Liver (tissue), 9 donors: ENCODE results near the gene ULK2. TPM values are rescaled to one million over a fixed set of nuclear protein-coding genes. Genes with fewer than 3 reads are reported as not detected.

Experiments used
- DNase-seq: peaks from one replicate; pipeline ENCODE4 v3.0.0-alpha.2; 2017; ENCODE audit warnings: low spot score
- H3K27ac ChIP-seq, 2 donors: one replicate each; pipeline ENCODE4 v1.7.0; 2013; ENCODE audit warnings: inconsistent platforms in 2 of 2, low read length in 2 of 2, control low read depth in 1 of 2, low read depth in 1 of 2, mild to moderate bottlenecking in 1 of 2
- H3K27me3 ChIP-seq, 4 donors: one replicate each; pipeline versions ENCODE4 v1.6.1 to v1.7.0; 2013; ENCODE audit warnings: low read length in 3 of 4, inconsistent platforms in 1 of 4, mild to moderate bottlenecking in 1 of 4, moderate library complexity in 1 of 4; ENCODE audit not compliant: control insufficient read depth in 4 of 4, insufficient read depth in 4 of 4
- H3K36me3 ChIP-seq, 4 donors: one replicate each; pipeline versions ENCODE4 v1.6.1 to v1.7.0; 2013; ENCODE audit warnings: low read length in 3 of 4, mild to moderate bottlenecking in 3 of 4, low read depth in 1 of 4, moderate library complexity in 1 of 4; ENCODE audit not compliant: control insufficient read depth in 4 of 4, insufficient read depth in 3 of 4
- H3K4me1 ChIP-seq, 4 donors: one replicate each; pipeline versions ENCODE4 v1.6.1 to v1.7.0; 2013; ENCODE audit warnings: low read length in 3 of 4, mild to moderate bottlenecking in 3 of 4, moderate library complexity in 1 of 4; ENCODE audit not compliant: control insufficient read depth in 4 of 4, insufficient read depth in 4 of 4
- H3K4me3 ChIP-seq, 3 donors: one replicate each; pipeline versions ENCODE4 v1.6.1 to v1.7.0; 2013; ENCODE audit warnings: low read length in 3 of 3, control low read depth in 1 of 3, low read depth in 1 of 3, mild to moderate bottlenecking in 1 of 3
- H3K9ac ChIP-seq, 2 donors: one replicate each; pipeline ENCODE4 v1.7.0; 2013; ENCODE audit warnings: low read length in 2 of 2, mild to moderate bottlenecking in 2 of 2, moderate library complexity in 2 of 2, control low read depth in 1 of 2, low read depth in 1 of 2
- H3K9me3 ChIP-seq, 4 donors: one replicate each; pipeline versions ENCODE4 v1.6.1 to v1.7.0; 2013; ENCODE audit warnings: low read length in 3 of 4; ENCODE audit not compliant: control insufficient read depth in 4 of 4
- CTCF ChIP-seq: fragments of 150-350 bp; IDR thresholded peaks from 2 replicates; pipeline ENCODE4 v1.5.1; 2017; ENCODE audit warnings: improper control_type of control experiment, low read depth, low read length; ENCODE audit not compliant: missing input control
- FOXA1 ChIP-seq: IDR thresholded peaks from 2 replicates; pipeline ENCODE4 v1.6.1; 2016; ENCODE audit warnings: antibody characterized with exemption
- FOXA2 ChIP-seq: IDR thresholded peaks from 2 replicates; pipeline ENCODE4 v1.6.1; 2016; ENCODE audit warnings: antibody characterized with exemption
- HNF4G ChIP-seq: IDR thresholded peaks from 2 replicates; pipeline ENCODE4 v1.6.1; 2016; ENCODE audit warnings: antibody characterized with exemption
- JUND ChIP-seq, 2 donors: IDR thresholded peaks; 2 replicates each; pipeline ENCODE4 v1.6.1; 2016; ENCODE audit warnings: antibody characterized with exemption in 2 of 2
- MAX ChIP-seq: IDR thresholded peaks from 2 replicates; pipeline ENCODE4 v1.6.1; 2016; ENCODE audit warnings: antibody characterized with exemption
- REST ChIP-seq: IDR thresholded peaks from 2 replicates; pipeline ENCODE4 v1.6.1; 2016; ENCODE audit warnings: antibody characterized with exemption, mild to moderate bottlenecking
- RXRA ChIP-seq, 2 donors: IDR thresholded peaks; 2 replicates each; pipeline ENCODE4 v1.6.1; 2017 to 2018; ENCODE audit warnings: antibody characterized with exemption in 2 of 2, mild to moderate bottlenecking in 1 of 2
- SP1 ChIP-seq: IDR thresholded peaks from 2 replicates; pipeline ENCODE4 v1.6.1; 2018; ENCODE audit warnings: antibody characterized with exemption, mild to moderate bottlenecking
- TAF1 ChIP-seq: conservative IDR thresholded peaks from 2 replicates; pipeline ENCODE4 v1.6.1; 2016; ENCODE audit warnings: antibody characterized with exemption, mild to moderate bottlenecking
- YY1 ChIP-seq: IDR thresholded peaks from 2 replicates; pipeline ENCODE4 v1.6.1; 2016; ENCODE audit warnings: antibody characterized with exemption, mild to moderate bottlenecking
- ZBTB33 ChIP-seq: IDR thresholded peaks from 2 replicates; pipeline ENCODE4 v1.6.1; 2016; ENCODE audit warnings: antibody characterized with exemption
- WGBS: extraction: QIAGEN DNeasy Blood & Tissue Kit; methylation state at CpG from one replicate; pipeline ENCODE4 v1.1.7; 2013; 5-methylcytosine and 5-hydroxymethylcytosine counted together
- polyA plus RNA-seq, 2 donors: library from polyadenylated mRNA; stranded (reverse) in 1 of 2; unstranded in 1 of 2; fragments of 200-250 nt in 1 of 2; fragments of >200 nt in 1 of 2; fragmentation: Nextera tagmentation in 1 of 2; extraction: Ambion mirVana in 1 of 2; gene quantifications; one replicate each; pipeline versions ENCODE4 v1.2.1 to v1.2.3, GENCODE V29; 2013 to 2015
- total RNA-seq, 2 donors: library from RNA; depleted of rRNA; stranded (reverse); fragments of >200 nt; gene quantifications; one replicate each; pipeline ENCODE4 v1.2.3, GENCODE V29; 2014
- donor health status: healthy.
- donor health status: healthy.
- donor health status: healthy.
- donor health status: healthy.
- donor health status: healthy.

Gene ULK2
- total and polyA plus RNA-seq, 4 donors, result 0.89 to 7.9 (median 4.2) TPM

GRCh38 chr17:19770985-19771735, 96.6 kb downstream of the ULK2 start:
- TF ChIP-seq YY1, result no peak
- TF ChIP-seq FOXA1, result no peak
- no peak for TF ChIP-seq ZBTB33
- no peak for TF ChIP-seq FOXA2
- no peak for TF ChIP-seq RXRA (IDR thresholded peaks at IDR 0.05)
- no peak for TF ChIP-seq SP1
- TF ChIP-seq JUND (IDR thresholded peaks at IDR 0.05), result no peak
- TF ChIP-seq TAF1, result no peak
- Histone ChIP-seq H3K36me3 (peaks cover 0 to 10% (median 4%) of the 10 kb centered on the region in 4 donors), H3K27me3 (no peaks in the 10 kb centered on the region), H3K4me3 (no peak overlapping the region), H3K27ac (no peak overlapping the region), H3K4me1 (peaks cover 0 to 7% (median 2%) of the 10 kb centered on the region in 4 donors), H3K9me3 (no peaks in the 10 kb centered on the region), H3K9ac (no peak overlapping the region)
- DNase-seq, result no peak
- 95% methylated on average over 6 of the region's 6 CpGs for WGBS

- no peak for TF ChIP-seq HNF4G
- TF ChIP-seq REST, result no peak
- TF ChIP-seq CTCF, result no peak
- no peak for TF ChIP-seq FOXA1
- no peak for TF ChIP-seq YY1
- TF ChIP-seq JUND (IDR thresholded peaks at IDR 0.05), result no peak
- TF ChIP-seq MAX, result no peak
- H3K9me3 ChIP-seq, result no peaks in the 10 kb centered on the region
- H3K27me3 ChIP-seq, result no peaks in the 10 kb centered on the region
- no peak for DNase-seq
- 92% methylated on average over 7 of the region's 7 CpGs for WGBS
- H3K4me3 ChIP-seq, result no peak overlapping the region
- H3K27ac ChIP-seq, result no peak overlapping the region
- H3K36me3 ChIP-seq, result peaks cover 0 to 2% (median under 1%) of the 10 kb centered on the region in 4 donors
- H3K4me1 ChIP-seq, result peaks cover 0 to 7% (median 2%) of the 10 kb centered on the region in 4 donors
- no peak overlapping the region for H3K9ac ChIP-seq
These were observed 97.6 kb downstream of the ULK2 start for GRCh38 chr17:19769946-19770652.
